HG03139 (cell line): Measurements from ENCODE around the gene NEURL4.

Experiments
- ATAC-seq: cut with Tn5 transposase; IDR thresholded peaks from one replicate; pipeline ENCODE4 v1.9.1; 2021; ENCODE audit not compliant: unreplicated experiment

Gene NEURL4

DNA sequence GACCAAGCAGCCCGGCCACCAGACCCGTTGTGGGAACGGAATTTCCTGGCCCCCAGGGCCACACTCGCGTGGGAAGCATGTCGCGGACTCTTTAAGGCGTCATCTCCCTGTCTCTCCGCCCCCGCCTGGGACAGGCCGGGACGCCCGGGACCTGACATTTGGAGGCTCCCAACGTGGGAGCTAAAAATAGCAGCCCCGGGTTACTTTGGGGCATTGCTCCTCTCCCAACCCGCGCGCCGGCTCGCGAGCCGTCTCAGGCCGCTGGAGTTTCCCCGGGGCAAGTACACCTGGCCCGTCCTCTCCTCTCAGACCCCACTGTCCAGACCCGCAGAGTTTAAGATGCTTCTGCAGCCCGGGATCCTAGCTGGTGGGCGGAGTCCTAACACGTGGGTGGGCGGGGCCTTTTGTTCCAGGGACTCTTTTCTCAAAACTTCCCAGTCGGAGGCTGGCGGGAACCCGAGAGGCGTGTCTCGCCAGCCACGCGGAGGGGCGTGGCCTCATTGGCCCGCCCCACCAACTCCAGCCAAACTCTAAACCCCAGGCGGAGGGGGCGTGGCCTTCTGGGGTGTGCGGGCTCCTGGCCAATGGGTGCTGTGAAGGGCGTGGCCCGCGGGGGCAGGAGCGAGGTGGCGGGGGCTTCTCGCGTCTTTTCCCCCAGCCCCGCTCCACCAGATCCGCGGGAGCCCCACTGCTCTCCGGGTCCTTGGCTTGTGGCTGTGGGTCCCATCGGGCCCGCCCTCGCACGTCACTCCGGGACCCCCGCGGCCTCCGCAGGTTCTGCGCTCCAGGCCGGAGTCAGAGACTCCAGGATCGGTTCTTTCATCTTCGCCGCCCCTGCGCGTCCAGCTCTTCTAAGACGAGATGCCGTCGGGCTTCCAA lies 47.8 kb downstream of the NEURL4 start, which contains the start of gene SLC2A4:
Gene SLC2A4 (plus strand): TSS at position 645 of the 879 bp plus-strand sequence. CDS start 217 bp downstream, at position 862.
- ATAC-seq, result no peak

DNA sequence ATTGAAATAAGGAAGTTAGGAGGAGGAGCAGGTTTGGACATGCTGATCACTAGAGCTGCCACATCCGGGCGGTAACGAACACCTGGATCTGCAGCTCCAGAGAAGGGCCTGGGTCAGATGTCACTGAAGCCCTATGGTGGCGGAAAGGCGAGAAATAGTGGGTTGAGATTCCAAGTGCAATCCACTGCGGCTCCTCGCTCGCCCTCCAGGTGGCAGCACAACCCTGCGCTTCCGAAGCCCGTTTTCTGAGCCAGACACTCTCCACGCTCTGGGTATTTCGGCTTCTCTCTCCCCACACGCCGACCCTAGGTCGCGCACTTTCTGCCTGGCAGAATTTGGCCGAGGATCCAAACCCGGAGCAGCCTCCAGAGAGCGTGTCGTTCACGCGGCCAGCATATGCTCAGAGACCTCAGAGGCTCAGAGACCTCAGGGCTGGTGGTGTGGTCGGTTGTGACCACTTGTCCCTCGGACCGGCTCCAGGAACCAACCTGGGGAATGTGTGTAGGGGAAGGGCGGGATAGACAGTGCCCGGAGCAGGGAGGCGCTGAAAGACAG lies 48.5 kb downstream of the NEURL4 start:
- ATAC-seq, result peak; percentile 48

DNA sequence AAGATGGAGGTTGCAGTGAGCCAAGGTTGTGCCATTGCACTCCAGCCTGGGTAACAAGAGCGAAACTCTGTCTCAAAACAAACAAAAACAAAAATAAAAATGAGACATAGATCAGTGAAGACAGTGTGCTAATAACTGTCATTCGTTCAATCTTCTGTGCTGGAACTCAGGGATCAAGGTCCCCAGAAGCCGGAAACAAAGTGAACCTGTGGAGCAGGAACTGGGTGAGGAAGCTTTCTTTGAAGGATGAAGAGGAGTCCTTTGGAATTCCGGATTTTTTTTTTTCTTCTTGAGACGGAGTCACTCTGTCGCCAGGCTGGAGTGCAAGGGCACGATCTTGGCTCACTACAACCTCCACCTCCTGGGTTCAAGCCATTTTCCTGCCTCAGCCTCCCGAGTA lies 49.7 kb downstream of the NEURL4 start:
- no peak for ATAC-seq

DNA sequence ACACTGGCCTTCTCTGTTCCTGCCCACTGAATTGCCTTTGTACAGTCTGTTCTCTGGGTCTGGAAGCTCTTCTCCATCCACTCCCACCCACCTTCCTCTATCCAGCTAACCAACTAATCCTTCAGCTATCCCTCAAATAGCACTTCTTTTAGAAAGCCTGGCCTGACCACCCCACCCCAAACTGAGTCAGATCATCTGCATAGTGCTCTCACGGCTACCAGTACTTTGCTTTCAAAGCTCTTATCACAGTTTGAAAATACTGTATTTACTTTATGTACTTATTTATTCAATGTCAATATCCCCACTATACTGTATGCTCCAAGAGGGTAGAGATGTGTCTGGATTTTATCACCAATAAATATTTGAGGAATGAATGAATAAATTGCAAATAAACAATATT lies 62.4 kb downstream of the NEURL4 start:
- no peak for ATAC-seq
